Neuron (in vitro differentiated cells): ENCODE data around the gene ITPR3.
A peak's percentile ranks its signal among the peaks of the same experiment; 100 is the strongest.
"Not testable (repeated sequence)": the region's sequence is repeated elsewhere in the genome, so short reads cannot be mapped to it uniquely, and the experiment has no call there.

Source experiments
- H2AFZ ChIP-seq: one replicate; pipeline ENCODE4 v1.6.1; 2013; ENCODE audit warnings: low read depth, mild to moderate bottlenecking, inconsistent platforms, low read length, moderate library complexity
- H3K27me3 ChIP-seq: one replicate; pipeline ENCODE4 v1.6.1; 2013; ENCODE audit warnings: low read length; ENCODE audit not compliant: insufficient read depth
- H3K36me3 ChIP-seq: one replicate; pipeline ENCODE4 v1.6.1; 2013; ENCODE audit warnings: low read length; ENCODE audit not compliant: insufficient read depth
- H3K4me1 ChIP-seq: one replicate; pipeline ENCODE4 v1.6.1; 2013; ENCODE audit warnings: low read length; ENCODE audit not compliant: insufficient read depth
- H3K4me3 ChIP-seq: 2 replicates; pipeline ENCODE4 v1.5.1; 2013; ENCODE audit warnings: mild to moderate bottlenecking, low read length, moderate library complexity
- H3K9me3 ChIP-seq: one replicate; pipeline ENCODE4 v1.6.1; 2013; ENCODE audit warnings: low read length

The ITPR3 gene

GRCh38 chr6:33627876-33628275, 6.8 kb downstream of the ITPR3 start:
- Histone ChIP-seq H3K27me3 (peaks cover 3% of the 10 kb centered on the region), H3K9me3 (peaks cover under 1% of the 10 kb centered on the region), H3K36me3 (no peaks in the 10 kb centered on the region), H3K4me3 (no peak overlapping the region), H2AFZ (no peak overlapping the region), H3K4me1 (no peaks in the 10 kb centered on the region)

DNA sequence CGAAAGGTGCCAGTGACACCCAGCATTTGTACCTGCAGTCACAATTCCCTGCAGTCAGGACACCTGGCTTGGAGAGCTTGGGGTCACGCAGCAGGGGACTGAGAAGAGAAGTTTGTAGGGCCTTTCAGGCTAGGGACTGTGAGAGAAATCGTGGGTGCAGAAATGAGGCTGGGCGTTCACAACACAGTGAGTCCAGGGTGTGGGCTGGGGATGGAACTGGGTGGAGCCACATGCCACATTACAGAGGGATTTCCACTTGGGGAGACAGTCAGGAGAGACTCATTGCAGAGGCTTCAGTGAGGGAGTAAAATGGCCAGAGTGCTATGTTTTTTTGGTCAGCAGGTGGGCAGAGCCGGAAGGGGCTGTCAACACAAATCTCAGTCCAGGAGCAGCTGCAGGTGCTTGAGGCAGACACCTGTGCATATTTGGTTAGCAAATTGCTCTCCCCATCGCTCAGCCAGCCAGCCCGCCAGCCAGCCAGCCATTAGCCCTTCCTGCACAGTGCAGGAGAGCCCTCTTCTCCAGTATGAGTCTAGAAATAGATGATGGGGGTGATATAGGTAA, 7.4 kb downstream of the ITPR3 start:
- no peak overlapping the region for H2AFZ ChIP-seq
- no peak overlapping the region for H3K4me3 ChIP-seq

DNA sequence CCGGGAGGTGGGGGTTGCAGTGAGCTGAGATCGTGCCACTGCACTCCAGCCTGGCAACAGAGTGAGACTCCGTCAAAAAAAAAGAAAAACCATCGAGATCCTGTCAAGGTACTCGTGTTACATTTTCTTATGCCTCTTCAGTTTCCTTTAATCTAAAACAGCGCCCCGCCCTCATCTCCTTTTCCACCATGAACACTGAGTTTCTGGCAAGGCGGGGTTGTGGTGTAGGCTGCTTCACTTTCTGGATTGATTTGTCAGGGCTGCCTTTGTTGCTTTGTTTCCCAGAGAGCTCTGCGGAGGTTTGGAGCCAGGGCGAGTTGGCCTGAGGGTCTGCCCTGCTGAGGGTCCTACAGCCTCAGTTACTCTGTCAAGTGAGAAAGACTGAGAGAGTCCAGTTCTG, 8.9 kb downstream of the ITPR3 start:
- H3K36me3 ChIP-seq = no peaks in the 10 kb centered on the region
- no peaks in the 10 kb centered on the region for H3K27me3 ChIP-seq
- H2AFZ ChIP-seq = no peak overlapping the region
- H3K4me3 ChIP-seq = no peak overlapping the region
- no peaks in the 10 kb centered on the region for H3K9me3 ChIP-seq
- H3K4me1 ChIP-seq = peaks cover 13% of the 10 kb centered on the region

More for the DNA sequence above, 7.4 kb downstream of the ITPR3 start:
- H3K36me3 ChIP-seq = no peaks in the 10 kb centered on the region
- H3K4me1 ChIP-seq = no peaks in the 10 kb centered on the region
- H3K27me3 ChIP-seq = no peaks in the 10 kb centered on the region
- no peaks in the 10 kb centered on the region for H3K9me3 ChIP-seq

GRCh38 chr6:33631521-33631920, 10.4 kb downstream of the ITPR3 start:
- H2AFZ ChIP-seq, H3K27me3 ChIP-seq, H3K36me3 ChIP-seq, H3K9me3 ChIP-seq, H3K4me3 ChIP-seq: not testable (repeated sequence)
- H3K4me1 ChIP-seq = peaks cover 22% of the 10 kb centered on the region

DNA sequence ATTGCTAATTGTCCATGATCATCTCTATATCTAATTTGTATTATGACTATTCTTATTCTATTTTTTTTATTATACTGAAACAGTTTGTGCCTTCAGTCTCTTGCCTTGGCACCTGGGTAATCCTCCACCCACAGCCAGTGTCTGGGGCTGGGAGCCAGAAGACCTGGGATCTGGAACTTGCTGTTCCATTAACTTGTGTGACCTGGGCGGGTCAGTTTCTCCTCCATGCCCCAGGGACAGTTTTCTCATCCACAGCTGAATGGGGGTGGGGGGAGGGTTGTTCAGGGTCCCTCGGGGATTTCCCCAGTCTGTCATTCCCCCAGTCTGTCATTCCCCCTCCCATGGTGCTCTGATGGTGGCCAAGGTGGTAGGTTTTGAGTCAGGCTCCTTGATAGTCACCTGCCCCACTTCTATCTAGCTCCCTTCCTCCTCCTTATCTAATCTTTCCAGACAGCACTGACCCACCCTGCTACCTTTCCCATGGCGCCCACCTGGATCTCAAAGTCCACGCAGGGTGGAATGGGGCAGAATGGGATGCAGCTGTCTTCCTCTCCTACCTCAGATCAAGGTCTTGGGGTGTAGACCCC, 10.9 kb downstream of the ITPR3 start:
- Histone ChIP-seq H2AFZ (no peak overlapping the region), H3K4me1 (peaks cover 22% of the 10 kb centered on the region), H3K27me3 (no peaks in the 10 kb centered on the region), H3K9me3 (no peaks in the 10 kb centered on the region), H3K36me3 (no peaks in the 10 kb centered on the region), H3K4me3 (no peak overlapping the region)

DNA sequence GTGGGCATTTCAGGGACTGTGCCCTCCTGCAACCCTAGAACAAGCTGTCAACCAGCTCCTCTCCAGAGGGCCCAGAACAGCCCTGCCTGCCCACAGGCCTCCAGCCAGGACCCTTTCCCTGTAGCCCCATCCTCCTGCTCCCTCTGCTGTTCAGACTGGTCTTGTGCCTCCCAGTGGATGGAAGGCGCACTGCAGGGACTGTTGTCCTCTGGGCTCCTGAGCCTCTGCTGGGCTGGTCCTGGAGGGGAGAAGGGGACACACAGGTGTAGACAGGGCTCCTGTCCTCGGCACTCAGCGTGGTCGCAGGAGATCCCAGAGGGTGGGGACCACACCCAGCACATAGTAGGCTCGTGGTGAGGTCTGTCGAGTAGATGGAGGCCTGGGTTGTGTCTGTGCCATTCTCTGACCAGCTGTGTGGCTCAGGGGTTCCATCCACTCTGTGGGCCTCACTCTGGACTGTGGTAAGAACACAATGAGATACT, 11.5 kb downstream of the ITPR3 start:
- Histone ChIP-seq H3K9me3 (no peaks in the 10 kb centered on the region), H3K4me1 (peaks cover 22% of the 10 kb centered on the region), H2AFZ (no peak overlapping the region), H3K36me3 (no peaks in the 10 kb centered on the region), H3K27me3 (no peaks in the 10 kb centered on the region), H3K4me3 (no peak overlapping the region)

DNA sequence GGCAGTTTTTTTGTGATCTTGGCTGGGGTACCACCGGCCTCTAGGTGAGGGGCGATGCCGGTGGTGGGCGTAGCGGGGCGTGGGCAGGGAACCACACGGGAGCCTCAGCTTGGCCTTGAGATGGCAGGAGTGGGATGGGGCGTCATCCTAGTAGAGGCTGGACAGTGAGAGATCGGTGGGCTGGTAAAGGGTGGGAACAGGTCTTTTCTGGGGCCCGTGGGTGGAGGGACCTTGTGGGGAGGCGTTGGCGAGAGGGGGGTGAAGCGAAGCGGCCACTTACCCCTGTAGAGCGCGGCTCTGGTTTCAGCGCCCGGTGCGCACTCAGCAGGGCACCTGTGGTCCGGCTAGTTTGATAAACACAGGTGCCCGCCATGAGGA, 12.0 kb downstream of the ITPR3 start:
- Histone ChIP-seq H3K9me3 (no peaks in the 10 kb centered on the region), H2AFZ (peak overlapping the region; percentile 49), H3K4me3 (peak overlapping the region; percentile 31), H3K27me3 (no peaks in the 10 kb centered on the region), H3K4me1 (peaks cover 22% of the 10 kb centered on the region), H3K36me3 (no peaks in the 10 kb centered on the region)

- H2AFZ ChIP-seq = peak overlapping the region; percentile 49
- H3K27me3 ChIP-seq = no peaks in the 10 kb centered on the region
- peak overlapping the region; percentile 58 for H3K4me3 ChIP-seq
- no peaks in the 10 kb centered on the region for H3K9me3 ChIP-seq
- H3K36me3 ChIP-seq = no peaks in the 10 kb centered on the region
- H3K4me1 ChIP-seq = peaks cover 22% of the 10 kb centered on the region
These were observed 12.5 kb downstream of the ITPR3 start for GRCh38 chr6:33633462-33634158.

DNA sequence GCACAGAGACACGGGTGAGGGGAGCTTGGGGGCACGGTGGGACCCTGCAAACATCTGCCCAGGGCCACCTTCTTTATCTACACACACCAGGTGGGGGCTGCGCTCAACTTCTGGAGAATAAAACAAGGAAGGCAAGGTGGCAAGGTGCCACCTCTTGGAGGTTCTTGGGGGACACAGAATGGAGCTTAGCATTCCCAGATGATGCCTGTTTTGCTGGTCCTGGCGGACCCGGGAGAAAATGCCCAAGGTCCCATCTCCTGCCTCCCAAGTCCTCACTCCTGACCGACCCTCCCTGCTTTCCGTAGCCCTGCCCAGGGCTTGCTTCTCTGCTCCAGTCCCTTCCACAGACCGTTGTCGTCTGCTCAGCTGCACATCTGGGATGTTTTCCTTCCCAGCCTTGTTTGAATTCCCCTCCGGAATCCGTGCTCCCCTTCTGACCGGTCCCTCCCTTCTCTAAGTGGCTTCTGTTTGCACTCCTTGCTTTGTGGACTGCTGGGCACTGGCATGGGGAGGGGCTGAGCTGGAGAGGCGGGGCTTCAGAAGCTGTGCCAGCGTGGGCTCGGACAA, 13.1 kb downstream of the ITPR3 start:
- peaks cover 22% of the 10 kb centered on the region for H3K4me1 ChIP-seq
- peak overlapping the region; percentile 29 for H2AFZ ChIP-seq
- H3K27me3 ChIP-seq = no peaks in the 10 kb centered on the region
- H3K9me3 ChIP-seq = no peaks in the 10 kb centered on the region
- H3K36me3 ChIP-seq = no peaks in the 10 kb centered on the region
- peak overlapping the region; percentile 58 for H3K4me3 ChIP-seq

GRCh38 chr6:33634946-33635345, 13.8 kb downstream of the ITPR3 start:
- peaks cover 22% of the 10 kb centered on the region for H3K4me1 ChIP-seq
- peak overlapping the region; percentile 29 for H2AFZ ChIP-seq
- no peaks in the 10 kb centered on the region for H3K27me3 ChIP-seq
- H3K36me3 ChIP-seq = no peaks in the 10 kb centered on the region
- no peaks in the 10 kb centered on the region for H3K9me3 ChIP-seq
- H3K4me3 ChIP-seq = peak overlapping the region; percentile 58

DNA sequence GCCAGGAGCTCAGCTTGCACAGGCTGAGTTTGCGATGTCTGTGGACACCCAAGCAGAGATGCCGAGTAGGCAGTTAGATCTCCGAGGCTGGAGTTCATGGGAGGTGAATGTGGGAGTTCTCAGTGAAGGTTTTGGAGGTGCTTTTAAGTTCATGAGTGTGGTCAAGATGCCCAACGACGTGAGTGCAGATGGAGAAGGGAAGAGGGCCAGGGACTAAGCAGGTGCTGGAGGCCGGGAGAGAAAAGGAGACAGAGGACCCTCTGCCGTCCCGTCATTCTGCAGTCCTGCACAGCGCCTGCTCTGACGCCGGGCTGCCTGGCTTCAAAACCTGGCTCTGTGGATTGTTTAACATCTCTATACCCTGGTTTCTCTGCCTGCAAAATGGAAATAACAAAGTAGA, 15.5 kb downstream of the ITPR3 start:
- H3K4me3 ChIP-seq = no peak overlapping the region

DNA sequence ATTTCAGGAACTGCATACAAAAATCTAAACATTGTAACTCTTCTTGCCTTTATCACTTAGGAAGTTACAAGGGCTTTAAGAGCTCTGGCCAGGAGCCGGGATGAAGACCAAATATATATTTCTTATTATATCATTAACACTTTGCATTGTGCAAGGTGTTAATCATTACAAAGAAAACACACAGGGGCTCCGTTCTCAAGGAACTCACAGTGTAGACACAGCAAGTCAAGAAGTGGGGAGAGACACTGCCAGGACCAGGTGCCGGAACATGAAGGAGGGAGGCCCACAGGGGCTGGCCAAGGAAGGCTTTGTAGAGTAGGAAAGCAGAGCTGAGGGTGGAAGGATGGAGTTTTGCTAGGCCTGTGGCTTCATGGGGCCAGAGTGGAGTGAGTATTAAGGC, 17.4 kb downstream of the ITPR3 start:
- Histone ChIP-seq H3K9me3 (no peaks in the 10 kb centered on the region), H3K4me1 (peaks cover 32% of the 10 kb centered on the region), H3K4me3 (no peak overlapping the region), H3K36me3 (no peaks in the 10 kb centered on the region), H2AFZ (no peak overlapping the region), H3K27me3 (no peaks in the 10 kb centered on the region)

More for the DNA sequence above, 15.5 kb downstream of the ITPR3 start:
- no peaks in the 10 kb centered on the region for H3K27me3 ChIP-seq
- H3K9me3 ChIP-seq = no peaks in the 10 kb centered on the region
- no peaks in the 10 kb centered on the region for H3K36me3 ChIP-seq
- H2AFZ ChIP-seq = no peak overlapping the region
- peaks cover 28% of the 10 kb centered on the region for H3K4me1 ChIP-seq

GRCh38 chr6:33639559-33639958, 18.4 kb downstream of the ITPR3 start:
- no peak overlapping the region for H3K4me3 ChIP-seq
- H2AFZ ChIP-seq = no peak overlapping the region
- no peaks in the 10 kb centered on the region for H3K9me3 ChIP-seq
- peaks cover 24% of the 10 kb centered on the region for H3K4me1 ChIP-seq
- H3K27me3 ChIP-seq = no peaks in the 10 kb centered on the region
- H3K36me3 ChIP-seq = no peaks in the 10 kb centered on the region
